Measurements from ENCODE around the gene NCEH1.
"Not testable (repeated sequence)": the region's sequence is repeated elsewhere in the genome, so short reads cannot be mapped to it uniquely, and the experiment has no call there.

NCEH1 gene

DNA sequence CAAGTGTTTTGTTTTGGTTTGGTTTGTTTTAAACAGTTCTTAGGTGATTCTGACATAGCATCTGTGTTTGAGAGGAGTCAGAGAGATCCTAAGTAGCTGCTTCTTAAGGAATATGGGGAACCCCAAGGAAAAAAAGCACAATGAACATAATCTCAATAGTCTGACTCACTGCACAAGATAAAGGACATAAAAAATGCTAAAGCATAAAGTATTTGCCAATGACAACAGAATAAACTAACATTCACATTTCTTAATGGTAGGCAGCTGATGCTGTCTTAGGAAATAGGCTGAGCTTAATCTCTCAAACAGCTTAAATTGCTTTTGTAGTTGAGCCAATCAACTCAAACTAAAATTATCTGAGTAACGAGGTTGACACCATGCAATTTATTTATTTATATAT lies 2.9 kb downstream of the NCEH1 start:
- no peak for DNase-seq (ENCODE audit: low read depth)

GRCh38 chr3:172707030-172707429 lies 3.8 kb downstream of the NCEH1 start:
- no peak for DNase-seq (ENCODE audit: low read depth)

DNA sequence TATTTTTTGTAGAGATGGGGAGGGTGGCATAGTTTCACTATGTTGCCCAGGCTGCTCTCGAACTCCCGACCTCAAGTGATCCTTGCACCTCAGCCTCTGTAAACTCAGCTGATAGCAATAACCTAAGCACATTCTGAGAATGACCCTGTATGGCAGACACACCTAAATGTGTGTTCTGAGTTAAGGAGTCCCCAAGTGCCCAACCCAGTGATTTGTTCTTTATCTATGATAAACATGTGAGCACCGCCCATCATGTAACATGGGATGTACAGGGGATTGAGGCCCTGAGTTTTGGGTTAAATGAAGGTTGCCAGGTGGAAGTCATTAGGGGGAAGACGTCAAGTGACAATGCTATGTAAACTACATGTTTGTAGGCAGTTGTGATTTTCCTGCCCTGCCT lies 5.7 kb downstream of the NCEH1 start:
- no peak for DNase-seq (ENCODE audit: low read depth)

DNA sequence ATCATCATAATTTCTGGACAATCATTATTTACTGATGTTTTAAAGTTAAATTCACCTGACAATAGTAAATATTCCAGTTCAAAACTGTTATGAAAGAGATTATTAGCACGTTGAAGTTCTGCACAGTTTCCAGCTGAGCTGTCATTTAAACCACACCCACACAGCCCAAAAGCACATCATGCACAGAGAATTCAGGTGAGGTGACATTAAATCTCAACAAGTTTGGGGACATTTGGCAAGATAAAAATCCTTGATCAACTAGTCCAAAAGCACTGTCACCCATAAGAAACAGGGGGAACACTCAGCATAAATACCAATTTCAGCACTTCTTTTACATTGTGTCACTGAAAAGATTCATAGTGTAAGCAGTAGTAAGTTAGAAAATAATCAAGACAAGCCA lies 6.9 kb downstream of the NCEH1 start:
- no peak for DNase-seq (ENCODE audit: low read depth)

- DNase-seq (ENCODE audit: low read depth): not testable (repeated sequence)
These were observed 8.1 kb downstream of the NCEH1 start for GRCh38 chr3:172702731-172703130.

GRCh38 chr3:172702256-172702655 lies 8.6 kb downstream of the NCEH1 start:
- no peak for DNase-seq (ENCODE audit: low read depth)

DNA sequence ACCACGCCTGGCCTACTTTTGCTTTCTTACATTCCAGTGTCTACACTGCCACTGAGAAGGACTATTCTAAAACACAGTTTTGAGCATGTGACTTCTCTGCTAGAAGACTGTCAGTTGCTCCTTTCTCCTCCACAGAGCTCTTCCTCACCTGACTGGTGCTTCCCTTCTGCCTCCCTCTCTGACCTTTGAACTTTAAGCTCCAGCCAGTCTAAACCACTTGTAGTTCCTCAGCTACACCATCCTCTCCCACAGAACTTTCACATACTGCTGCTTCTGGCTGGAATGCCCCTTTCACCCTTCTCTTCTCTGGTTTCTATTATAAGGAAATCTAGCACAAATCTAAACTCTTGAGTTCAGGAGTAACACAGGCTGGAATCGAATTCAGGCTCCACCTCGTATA lies 9.1 kb downstream of the NCEH1 start:
- DNase-seq (ENCODE audit: low read depth): no peak

- no peak for DNase-seq (ENCODE audit: low read depth)
These were observed 9.9 kb downstream of the NCEH1 start for GRCh38 chr3:172700936-172701455.

DNA sequence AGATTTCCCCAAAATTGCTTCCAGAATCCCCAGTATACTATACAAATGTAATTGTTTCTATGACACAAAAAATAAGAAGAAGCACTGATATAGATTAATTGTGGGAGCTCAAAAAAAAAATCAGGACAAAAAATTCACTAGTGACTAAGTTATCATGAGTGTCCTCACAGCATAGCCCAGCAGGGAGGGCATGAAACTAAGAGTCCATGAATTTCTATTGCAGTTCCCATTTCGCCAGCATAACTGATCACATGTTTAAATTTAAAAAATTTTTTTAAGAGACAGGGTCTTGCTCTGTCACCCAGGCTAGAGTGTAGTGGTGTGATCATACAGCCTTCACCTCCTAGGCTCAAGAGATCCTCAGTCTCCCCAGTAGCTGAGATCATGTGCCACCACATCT lies 10.6 kb downstream of the NCEH1 start:
- DNase-seq (ENCODE audit: low read depth): no peak

DNA sequence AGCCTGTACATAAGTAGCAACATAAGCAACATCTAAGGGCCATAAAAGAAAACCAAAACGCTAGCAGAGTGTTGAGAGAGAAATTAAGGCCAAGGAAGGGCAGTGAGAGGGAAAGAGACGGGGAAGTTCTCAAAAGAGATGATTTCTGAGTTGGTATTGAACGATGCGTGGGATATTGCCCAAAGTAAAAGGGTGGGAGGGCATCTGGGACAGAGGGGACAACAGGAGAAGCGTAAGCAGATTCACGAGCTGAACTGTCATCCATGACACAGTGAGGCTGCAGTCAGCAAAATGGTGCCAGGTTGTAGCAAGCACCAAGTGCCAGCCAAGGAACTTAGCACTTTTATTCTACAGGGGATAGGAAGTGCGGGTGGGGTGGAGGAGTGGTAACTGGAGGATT lies 11.8 kb downstream of the NCEH1 start:
- no peak for DNase-seq (ENCODE audit: low read depth)

- no peak for DNase-seq (ENCODE audit: low read depth)
These were observed 12.2 kb downstream of the NCEH1 start for GRCh38 chr3:172698631-172699030.

- DNase-seq (ENCODE audit: low read depth): no peak
These were observed 13.3 kb downstream of the NCEH1 start for GRCh38 chr3:172697558-172697957.

DNA sequence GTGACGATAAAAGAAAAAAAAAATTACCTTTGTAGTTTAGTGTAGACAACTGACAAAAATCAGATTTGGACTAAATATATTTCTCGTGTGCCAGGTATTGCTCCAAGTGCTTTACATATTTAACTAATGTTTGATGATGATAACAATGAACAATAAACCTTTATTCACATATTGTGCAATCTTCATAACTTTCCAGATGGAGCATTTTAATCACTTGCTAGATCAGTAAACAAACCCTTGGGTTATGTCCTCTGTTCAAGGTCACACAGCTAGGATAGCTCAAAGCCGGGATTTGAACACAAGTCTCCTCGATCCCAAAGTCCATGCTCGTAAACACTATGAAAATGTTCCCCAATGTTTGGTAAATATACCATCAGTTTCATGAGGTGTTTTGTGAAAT lies 14.5 kb downstream of the NCEH1 start:
- DNase-seq (ENCODE audit: low read depth): no peak

GRCh38 chr3:172694573-172695246 lies 16.2 kb downstream of the NCEH1 start:
- no peak for DNase-seq (ENCODE audit: low read depth)

DNA sequence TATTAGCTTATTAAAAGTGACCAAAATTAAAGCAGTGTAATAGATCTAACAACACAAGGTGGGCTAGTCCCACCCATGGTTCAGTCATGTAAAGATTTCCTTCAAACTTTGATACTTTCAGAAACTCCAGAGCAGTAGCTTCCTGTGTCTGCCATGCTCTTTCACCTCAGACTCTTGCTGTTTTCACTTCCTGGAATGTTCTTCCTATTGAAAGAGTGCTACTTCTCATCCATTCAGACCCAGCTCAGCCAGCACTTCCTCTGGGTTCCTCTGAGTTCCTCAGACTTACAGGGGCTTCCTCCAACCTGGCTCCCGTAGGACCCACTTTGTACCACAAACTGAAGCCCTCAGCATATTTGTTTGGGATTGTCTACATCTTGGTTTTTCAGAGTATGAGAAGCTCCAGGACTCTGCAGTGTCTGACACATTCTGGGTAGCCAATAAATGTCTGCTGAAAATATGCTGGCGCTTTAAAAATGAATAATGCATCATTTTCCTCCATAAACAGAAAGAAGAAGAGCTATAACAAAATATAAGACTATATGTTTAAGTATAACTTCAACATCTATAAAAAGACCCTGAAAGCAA lies 18.0 kb downstream of the NCEH1 start:
- no peak for DNase-seq (ENCODE audit: low read depth)

DNA sequence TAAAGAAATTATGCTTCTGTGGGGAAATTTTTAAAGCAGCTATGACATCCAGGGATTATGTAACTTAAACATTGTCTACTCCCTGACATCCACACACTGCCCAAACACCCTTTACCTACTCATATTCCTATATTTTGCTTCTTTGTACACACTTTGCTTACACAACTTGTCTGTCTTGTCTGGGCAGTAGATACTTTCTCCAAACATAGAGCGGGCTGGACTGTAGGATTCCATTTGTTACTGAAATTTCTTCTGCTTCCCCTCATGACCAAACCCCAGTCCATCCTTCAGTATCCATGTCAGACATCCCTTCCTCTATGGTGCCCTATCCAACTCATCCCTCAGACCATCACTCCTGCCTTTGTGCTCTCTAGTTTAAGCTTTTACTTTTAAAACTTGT lies 19.9 kb downstream of the NCEH1 start:
- no peak for DNase-seq (ENCODE audit: low read depth)

GRCh38 chr3:172688588-172688987 lies 22.3 kb downstream of the NCEH1 start:
- DNase-seq (ENCODE audit: low read depth): no peak

- DNase-seq (ENCODE audit: low read depth): no peak
These were observed 23.4 kb downstream of the NCEH1 start for GRCh38 chr3:172687501-172687900.

GRCh38 chr3:172685331-172686214 lies 25.3 kb downstream of the NCEH1 start:
- DNase-seq (ENCODE audit: low read depth): no peak

DNA sequence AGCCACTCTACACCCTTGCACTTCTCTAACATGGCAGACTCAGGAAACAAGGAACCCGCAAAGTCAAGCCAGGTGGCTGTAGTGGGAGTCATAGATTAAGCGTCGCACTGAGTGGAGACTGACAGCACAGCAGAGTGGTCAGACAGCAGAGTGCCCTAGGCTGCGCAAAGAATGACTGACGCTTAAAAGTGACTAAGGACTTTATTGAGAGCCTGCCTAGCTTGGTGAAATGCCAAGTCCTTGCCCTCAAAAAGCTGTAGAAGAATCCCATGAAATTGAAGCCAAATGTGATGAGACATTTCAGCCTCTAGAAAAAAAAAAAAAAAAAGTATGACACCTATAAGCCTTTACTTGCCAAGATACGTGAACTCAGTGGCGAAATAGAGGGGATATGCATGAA lies 30.2 kb downstream of the NCEH1 start:
- no peak for DNase-seq (ENCODE audit: low read depth)

DNA sequence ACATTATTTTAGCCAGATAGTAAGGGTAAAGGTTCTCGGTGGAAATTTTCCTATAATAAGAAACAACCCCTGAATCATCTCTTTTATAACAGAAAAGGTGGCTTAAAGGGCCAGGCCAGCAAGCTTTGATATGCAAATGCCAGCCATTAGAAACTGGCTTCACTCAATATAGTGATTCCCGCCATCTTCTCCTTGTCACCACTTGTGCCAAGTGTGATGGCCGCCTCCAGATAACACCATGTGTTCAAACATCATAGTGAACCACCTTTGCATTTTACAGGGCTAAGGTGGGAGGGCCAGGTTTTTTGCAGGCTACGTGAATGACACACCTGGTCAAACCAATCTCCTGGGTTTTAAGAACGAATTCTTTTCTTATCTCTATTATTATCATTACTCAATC lies 31.3 kb downstream of the NCEH1 start:
- DNase-seq (ENCODE audit: low read depth): no peak

- DNase-seq (ENCODE audit: low read depth): no peak
These were observed 32.8 kb downstream of the NCEH1 start for GRCh38 chr3:172678068-172678467.
